Loucy (cell line): ENCODE measurements around the gene NCAPD3.

Experiments
- H2AFZ ChIP-seq: fragments of 200-600 bp; sonication (generic); 2 replicates; pipeline ENCODE4 v1.6.0; 2016; ENCODE audit warnings: antibody characterized with exemption, mild to moderate bottlenecking, low read length, moderate library complexity
- H3F3A ChIP-seq: fragments of 200-600 bp; 2 replicates; pipeline ENCODE4 v1.6.0; 2016; ENCODE audit warnings: antibody characterized with exemption, low read depth, mild to moderate bottlenecking
- H3K27me3 ChIP-seq: fragments of 200-600 bp; sonication (generic); 2 replicates; pipeline ENCODE4 v1.6.1; 2014; ENCODE audit warnings: low read length, mild to moderate bottlenecking; ENCODE audit not compliant: insufficient read depth, poor library complexity, severe bottlenecking
- H3K36me3 ChIP-seq: fragments of 200-600 bp; sonication (generic); 2 replicates; pipeline ENCODE4 v1.6.1; 2016; ENCODE audit warnings: low read length; ENCODE audit not compliant: insufficient read depth
- H3K4me1 ChIP-seq: fragments of 200-600 bp; sonication (generic); 2 replicates; pipeline ENCODE4 v1.5.1; 2014; ENCODE audit warnings: low read length, mild to moderate bottlenecking; ENCODE audit not compliant: insufficient read depth, poor library complexity, severe bottlenecking
- H3K4me2 ChIP-seq: fragments of 200-600 bp; sonication (generic); 2 replicates; pipeline ENCODE4 v1.6.0; 2014; ENCODE audit warnings: antibody characterized with exemption, low read length, low read depth, mild to moderate bottlenecking; ENCODE audit not compliant: poor library complexity, severe bottlenecking
- H3K4me3 ChIP-seq: fragments of 200-600 bp; sonication (generic); 2 replicates; pipeline ENCODE4 v1.5.1; 2014; ENCODE audit warnings: low read length, mild to moderate bottlenecking, mixed read lengths; ENCODE audit not compliant: poor library complexity, severe bottlenecking
- H3K79me2 ChIP-seq: fragments of 200-600 bp; sonication (generic); 2 replicates; pipeline ENCODE4 v1.6.1; 2014; ENCODE audit warnings: low read length; ENCODE audit not compliant: insufficient read depth
- H3K9ac ChIP-seq: fragments of 200-600 bp; sonication (generic); 2 replicates; pipeline ENCODE4 v1.6.0; 2014; ENCODE audit warnings: mild to moderate bottlenecking, low read depth, low read length, moderate library complexity; ENCODE audit not compliant: poor library complexity, severe bottlenecking
- H3K9me2 ChIP-seq: fragments of 200-600 bp; sonication (generic); replicated peaks from 2 replicates; pipeline ENCODE4 v1.6.1; 2016; ENCODE audit warnings: low read depth, low read length, mixed read lengths
- H3K9me3 ChIP-seq: fragments of 200-600 bp; sonication (generic); 2 replicates; pipeline ENCODE4 v1.6.1; 2014; ENCODE audit warnings: mild to moderate bottlenecking, antibody characterized with exemption, low read length, low read depth; ENCODE audit not compliant: insufficient read depth
- H4K20me1 ChIP-seq: fragments of 200-600 bp; sonication (generic); 2 replicates; pipeline ENCODE4 v1.6.0; 2014; ENCODE audit warnings: antibody characterized with exemption, low read length, mild to moderate bottlenecking; ENCODE audit not compliant: insufficient read depth, poor library complexity, severe bottlenecking
- CTCF ChIP-seq: fragments of 200-600 bp; sonication (generic); conservative IDR thresholded peaks from 2 replicates; pipeline ENCODE4 v1.5.1; 2014; ENCODE audit warnings: mild to moderate bottlenecking, antibody characterized with exemption, low read length
- EZH2phosphoT487 ChIP-seq: fragments of 200-600 bp; IDR thresholded peaks from 2 replicates; pipeline ENCODE4 v1.6.1; 2018; ENCODE audit warnings: antibody characterized with exemption, mild to moderate bottlenecking, moderate library complexity, borderline replicate concordance

NCAPD3 gene

DNA sequence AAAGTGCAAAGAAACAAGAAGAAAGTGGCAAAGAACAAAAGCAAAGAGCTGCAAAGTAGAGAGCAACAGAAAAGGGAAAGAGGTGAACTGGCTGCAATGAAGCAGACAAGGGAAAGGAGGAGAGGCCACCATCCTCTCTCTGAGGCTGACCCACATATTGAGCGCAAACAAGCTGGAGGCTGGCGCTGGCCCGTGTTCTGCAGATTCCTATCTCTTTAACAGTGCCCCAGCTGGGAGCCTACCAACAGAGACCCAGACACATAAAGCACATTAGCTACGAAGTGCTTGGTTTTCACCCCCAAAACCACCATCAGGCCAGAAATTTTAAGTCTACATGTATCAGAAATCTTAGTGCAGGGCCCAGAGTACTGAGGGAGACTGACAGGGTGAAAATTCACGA lies 17.6 kb downstream of the NCAPD3 start:
- H2AFZ ChIP-seq: no peak overlapping the region
- no peak overlapping the region for H3K4me2 ChIP-seq
- no peaks in the 10 kb centered on the region for H4K20me1 ChIP-seq
- peaks cover 88% of the 10 kb centered on the region for H3K36me3 ChIP-seq
- no peak overlapping the region for H3K9ac ChIP-seq
- H3K4me3 ChIP-seq: no peak overlapping the region
- H3K9me2 ChIP-seq: no peaks in the 10 kb centered on the region
- H3K79me2 ChIP-seq: peaks cover 9% of the 10 kb centered on the region
- H3K4me1 ChIP-seq: no peaks in the 10 kb centered on the region
- TF ChIP-seq CTCF (no peak), EZH2phosphoT487 (no peak)
- no peaks in the 10 kb centered on the region for H3K27me3 ChIP-seq
- H3K9me3 ChIP-seq: no peaks in the 10 kb centered on the region
- H3F3A ChIP-seq: peaks cover 5% of the 10 kb centered on the region; the same call in 1 of the 2 replicates

GRCh38 chr11:134205729-134206128 lies 18.0 kb downstream of the NCAPD3 start:
- peaks cover 93% of the 10 kb centered on the region for H3K36me3 ChIP-seq
- TF ChIP-seq EZH2phosphoT487 (no peak), CTCF (no peak)
- H3K79me2 ChIP-seq: peaks cover 4% of the 10 kb centered on the region; the same call in 1 of the 2 replicates
- H2AFZ ChIP-seq: no peak overlapping the region
- no peaks in the 10 kb centered on the region for H4K20me1 ChIP-seq
- peaks cover 5% of the 10 kb centered on the region; the same call in 1 of the 2 replicates for H3F3A ChIP-seq
- no peaks in the 10 kb centered on the region for H3K9me2 ChIP-seq
- no peak overlapping the region for H3K4me3 ChIP-seq
- H3K4me2 ChIP-seq: no peak overlapping the region
- H3K4me1 ChIP-seq: no peaks in the 10 kb centered on the region
- H3K9me3 ChIP-seq: no peaks in the 10 kb centered on the region
- H3K27me3 ChIP-seq: no peaks in the 10 kb centered on the region
- no peak overlapping the region for H3K9ac ChIP-seq

DNA sequence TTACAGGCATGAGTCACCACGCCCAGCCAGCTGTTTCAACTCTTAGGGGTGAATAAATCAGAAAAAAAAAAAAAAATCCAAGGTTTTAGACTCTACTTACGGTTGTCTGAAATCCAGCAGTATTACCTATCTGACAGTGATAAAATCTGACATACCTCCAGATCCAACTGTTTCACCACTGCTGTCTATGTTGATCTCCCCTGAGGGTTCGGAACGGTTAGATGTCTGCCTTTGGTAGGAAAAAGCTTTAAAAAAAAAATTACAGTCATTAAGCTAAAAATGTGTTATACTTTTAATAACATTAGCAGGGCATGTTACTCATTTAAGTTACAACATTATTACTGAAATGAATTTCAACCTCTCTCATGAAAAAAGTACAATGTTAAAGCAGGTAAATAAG lies 21.1 kb downstream of the NCAPD3 start:
- Histone ChIP-seq H3K4me3 (no peak overlapping the region), H3K9me3 (no peaks in the 10 kb centered on the region), H3K36me3 (peaks cover 91% of the 10 kb centered on the region)

More for the DNA sequence above, 21.1 kb downstream of the NCAPD3 start:
- Histone ChIP-seq H3K9ac (no peak overlapping the region), H3K4me1 (no peaks in the 10 kb centered on the region), H3K9me2 (no peaks in the 10 kb centered on the region), H3F3A (no peaks in the 10 kb centered on the region), H3K79me2 (no peaks in the 10 kb centered on the region), H3K4me2 (no peak overlapping the region), H4K20me1 (no peaks in the 10 kb centered on the region), H3K27me3 (no peaks in the 10 kb centered on the region), H2AFZ (no peak overlapping the region)
- no peak for TF ChIP-seq EZH2phosphoT487
- TF ChIP-seq CTCF: no peak
